Ovary (tissue), 3 donors: ENCODE data around the gene HUNK.
"Not testable (repeated sequence)": the region's sequence is repeated elsewhere in the genome, so short reads cannot be mapped to it uniquely, and the experiment has no call there.

Source experiments
- POLR2A ChIP-seq: fragments of 450-650 bp; IDR thresholded peaks from one replicate; pipeline ENCODE4 v1.6.1; 2017; ENCODE audit warnings: antibody characterized with exemption, mild to moderate bottlenecking, moderate library complexity
- TF ChIP-seq, protein P1 (sequence below), 3 donors: fragments of 450-650 bp in 2 of 3; fragments of 200-600 bp in 1 of 3; IDR thresholded peaks; one replicate each; pipeline versions ENCODE4 v1.5.1 to v1.8.0; 2016 to 2022; ENCODE audit warnings: antibody characterized with exemption in 3 of 3, mild to moderate bottlenecking in 1 of 3
- donor health status: DM: no; HTN: no; CAD: no.

DNA sequence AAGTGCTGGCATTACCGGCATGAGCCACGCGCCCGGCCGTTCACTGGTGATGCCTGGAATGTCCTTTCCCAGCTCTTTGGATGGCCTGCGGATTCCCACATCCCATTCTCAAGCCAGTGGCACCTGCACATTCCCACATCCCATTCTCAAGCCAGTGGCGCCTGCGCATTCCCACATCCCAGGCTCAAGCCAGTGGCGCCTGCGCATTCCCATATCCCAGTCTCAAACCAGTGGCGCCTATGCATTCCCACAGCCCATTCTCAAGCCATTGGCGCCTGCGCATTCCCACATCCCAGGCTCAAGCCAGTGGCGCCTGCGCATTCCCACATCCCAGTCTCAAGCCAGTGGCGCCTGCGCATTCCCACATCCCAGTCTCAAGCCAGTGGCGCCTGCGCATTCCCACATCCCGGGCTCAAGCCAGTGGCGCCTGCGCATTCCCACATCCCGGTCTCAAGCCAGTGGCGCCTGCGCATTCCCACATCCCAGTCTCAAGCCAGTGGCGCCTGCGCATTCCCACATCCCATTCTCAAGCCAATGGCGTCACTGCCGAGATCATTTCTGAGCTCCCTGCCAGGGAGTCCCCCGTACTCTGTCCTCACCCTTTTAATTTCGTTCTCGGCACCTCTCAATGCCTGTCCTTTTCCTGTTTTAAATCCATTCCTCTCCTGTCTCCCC is 74.2 kb downstream of the HUNK start:
- TF ChIP-seq, protein P1, sequence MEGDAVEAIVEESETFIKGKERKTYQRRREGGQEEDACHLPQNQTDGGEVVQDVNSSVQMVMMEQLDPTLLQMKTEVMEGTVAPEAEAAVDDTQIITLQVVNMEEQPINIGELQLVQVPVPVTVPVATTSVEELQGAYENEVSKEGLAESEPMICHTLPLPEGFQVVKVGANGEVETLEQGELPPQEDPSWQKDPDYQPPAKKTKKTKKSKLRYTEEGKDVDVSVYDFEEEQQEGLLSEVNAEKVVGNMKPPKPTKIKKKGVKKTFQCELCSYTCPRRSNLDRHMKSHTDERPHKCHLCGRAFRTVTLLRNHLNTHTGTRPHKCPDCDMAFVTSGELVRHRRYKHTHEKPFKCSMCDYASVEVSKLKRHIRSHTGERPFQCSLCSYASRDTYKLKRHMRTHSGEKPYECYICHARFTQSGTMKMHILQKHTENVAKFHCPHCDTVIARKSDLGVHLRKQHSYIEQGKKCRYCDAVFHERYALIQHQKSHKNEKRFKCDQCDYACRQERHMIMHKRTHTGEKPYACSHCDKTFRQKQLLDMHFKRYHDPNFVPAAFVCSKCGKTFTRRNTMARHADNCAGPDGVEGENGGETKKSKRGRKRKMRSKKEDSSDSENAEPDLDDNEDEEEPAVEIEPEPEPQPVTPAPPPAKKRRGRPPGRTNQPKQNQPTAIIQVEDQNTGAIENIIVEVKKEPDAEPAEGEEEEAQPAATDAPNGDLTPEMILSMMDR (IDR thresholded peaks at IDR 0.05), result not testable (repeated sequence)
- not testable (repeated sequence) for TF ChIP-seq POLR2A
